ENCODE data around the gene PAN2.
A peak's percentile ranks its signal among the peaks of the same experiment; 100 is the strongest.

The PAN2 gene

DNA sequence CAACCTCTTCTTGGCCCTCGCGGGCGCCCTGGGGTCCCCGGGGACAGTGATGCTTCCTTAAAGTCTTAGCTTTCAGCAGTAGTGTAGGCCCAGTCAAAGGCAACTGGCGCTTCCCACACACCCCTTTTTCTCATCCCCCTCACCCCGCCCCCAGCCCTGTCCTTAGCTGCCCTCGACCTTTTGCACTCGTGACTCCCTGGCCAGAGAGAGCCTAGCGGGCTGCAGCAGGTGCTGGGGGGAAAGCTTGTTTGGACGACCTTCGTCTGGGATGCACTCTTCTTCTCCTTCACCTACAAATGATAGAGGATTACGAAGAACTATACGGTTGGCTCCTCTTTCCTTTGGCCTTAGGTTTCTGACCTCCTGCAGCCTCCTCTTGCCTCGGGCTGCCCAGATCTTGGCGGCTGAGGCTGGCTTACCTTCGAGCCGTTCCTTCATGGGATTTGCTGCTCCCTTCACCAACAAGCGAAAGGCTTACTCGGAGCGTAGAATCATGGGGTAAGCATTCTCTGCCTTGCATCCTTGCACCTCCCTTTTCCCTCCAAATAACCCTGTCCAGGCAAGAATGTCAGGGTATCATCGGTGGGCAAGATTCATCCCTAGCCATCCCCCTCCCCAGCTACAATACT, 66.2 kb downstream of the PAN2 start:
- peak; percentile 10 for DNase-seq

DNA sequence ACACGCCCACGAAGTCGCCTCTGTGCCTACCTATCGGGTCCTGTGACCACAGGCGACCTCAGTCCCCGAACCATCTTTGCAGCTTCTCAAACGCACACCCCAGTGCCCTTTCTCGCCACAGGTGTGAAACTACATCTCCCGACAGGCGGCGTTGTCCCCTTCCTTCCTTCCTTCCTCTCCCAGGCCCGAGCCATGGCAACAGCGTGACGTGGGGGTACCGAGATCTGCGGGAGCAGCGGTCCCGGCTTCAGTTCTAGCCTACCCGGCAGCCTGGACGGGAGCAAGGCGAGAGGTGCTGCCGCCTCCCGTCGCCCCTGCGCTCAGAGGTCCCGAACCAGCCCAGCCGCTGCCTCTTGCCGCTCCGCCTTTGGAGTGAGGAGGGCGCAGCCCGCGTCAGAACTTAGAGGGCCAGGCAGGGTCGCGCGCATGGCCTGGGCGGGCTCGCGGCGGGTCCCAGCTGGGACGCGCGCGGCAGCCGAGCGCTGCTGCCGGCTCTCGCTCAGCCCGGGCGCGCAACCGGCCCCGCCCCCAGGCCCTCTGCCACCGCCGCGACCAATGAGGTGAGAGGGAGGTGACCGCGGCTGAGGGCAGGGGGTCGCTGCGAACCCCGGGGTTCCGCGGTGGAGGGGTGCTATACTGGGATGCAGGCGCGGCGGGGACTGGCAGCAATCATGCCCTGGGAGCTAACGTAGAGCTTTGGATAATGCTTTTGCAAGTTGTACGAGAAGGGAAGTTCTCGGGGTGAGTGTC, 66.9 kb downstream of the PAN2 start, which contains the start of gene COQ10A:
TSS of gene COQ10A (plus strand) at position 250 of the 750 bp plus-strand sequence. CDS start at position 427, 177 bp downstream.
- peak; percentile 99 for DNase-seq

All from right kidney (tissue), 1 donor.